GM12874 (cell line): ENCODE results near the gene CREB5.

Source experiments
- TF ChIP-seq, protein P1 (sequence below): IDR thresholded peaks from 2 replicates; pipeline ENCODE4 v1.5.1; 2011; ENCODE audit warnings: low read depth, mild to moderate bottlenecking, control low read depth, low read length, moderate library complexity; ENCODE audit not compliant: insufficient read depth

Gene CREB5

DNA sequence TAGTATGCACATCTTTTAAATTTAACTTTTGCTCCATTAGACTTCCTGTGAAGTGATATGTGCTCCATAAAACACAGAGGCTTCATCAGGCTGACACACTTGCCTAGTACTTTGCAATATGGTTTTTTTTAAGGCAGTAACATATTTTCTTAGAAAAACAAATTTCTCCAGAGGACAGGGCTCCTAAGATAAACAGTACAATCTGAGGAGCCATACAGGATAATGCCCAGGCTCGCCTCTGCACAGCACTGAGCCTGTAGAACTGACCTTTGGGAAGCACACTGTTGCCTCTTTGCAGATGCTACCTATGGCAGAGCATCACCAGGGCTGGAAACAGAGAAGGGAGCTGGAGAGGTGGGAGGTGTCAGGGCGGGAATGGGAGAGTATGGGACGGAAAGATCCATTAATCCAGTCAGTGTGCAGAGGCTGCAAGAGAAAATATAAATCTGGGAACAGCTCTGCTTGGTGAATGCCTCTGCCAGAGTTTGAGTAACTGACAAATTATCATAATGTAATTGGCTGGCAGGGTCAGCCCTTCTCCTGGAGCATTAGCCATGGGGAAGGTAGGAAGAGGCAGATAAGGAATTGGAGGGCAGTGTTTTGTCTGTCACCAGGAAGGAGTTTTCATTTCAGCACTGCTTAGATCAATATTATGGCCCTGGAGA, 132.3 kb downstream of the CREB5 start:
- TF ChIP-seq, protein P1, sequence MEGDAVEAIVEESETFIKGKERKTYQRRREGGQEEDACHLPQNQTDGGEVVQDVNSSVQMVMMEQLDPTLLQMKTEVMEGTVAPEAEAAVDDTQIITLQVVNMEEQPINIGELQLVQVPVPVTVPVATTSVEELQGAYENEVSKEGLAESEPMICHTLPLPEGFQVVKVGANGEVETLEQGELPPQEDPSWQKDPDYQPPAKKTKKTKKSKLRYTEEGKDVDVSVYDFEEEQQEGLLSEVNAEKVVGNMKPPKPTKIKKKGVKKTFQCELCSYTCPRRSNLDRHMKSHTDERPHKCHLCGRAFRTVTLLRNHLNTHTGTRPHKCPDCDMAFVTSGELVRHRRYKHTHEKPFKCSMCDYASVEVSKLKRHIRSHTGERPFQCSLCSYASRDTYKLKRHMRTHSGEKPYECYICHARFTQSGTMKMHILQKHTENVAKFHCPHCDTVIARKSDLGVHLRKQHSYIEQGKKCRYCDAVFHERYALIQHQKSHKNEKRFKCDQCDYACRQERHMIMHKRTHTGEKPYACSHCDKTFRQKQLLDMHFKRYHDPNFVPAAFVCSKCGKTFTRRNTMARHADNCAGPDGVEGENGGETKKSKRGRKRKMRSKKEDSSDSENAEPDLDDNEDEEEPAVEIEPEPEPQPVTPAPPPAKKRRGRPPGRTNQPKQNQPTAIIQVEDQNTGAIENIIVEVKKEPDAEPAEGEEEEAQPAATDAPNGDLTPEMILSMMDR: no peak

DNA sequence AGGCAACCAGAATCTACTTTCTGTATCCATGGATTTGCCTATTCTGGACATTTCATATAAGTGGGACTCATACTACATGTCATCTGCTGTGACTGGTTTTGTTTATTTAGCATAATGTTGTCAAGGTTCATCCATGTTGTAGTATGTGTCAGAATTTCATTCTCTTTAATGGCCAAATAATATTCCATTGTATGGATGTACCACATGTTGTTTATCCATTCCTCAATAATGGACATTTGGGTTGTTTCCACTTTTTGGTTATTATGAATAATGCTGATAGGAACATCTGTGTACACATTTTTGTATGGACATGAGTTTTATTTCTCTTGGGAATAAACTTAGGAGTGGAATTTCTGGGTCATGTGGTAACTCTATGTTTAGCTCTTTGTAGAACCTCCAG, 133.7 kb downstream of the CREB5 start:
- TF ChIP-seq, protein P1: no peak

DNA sequence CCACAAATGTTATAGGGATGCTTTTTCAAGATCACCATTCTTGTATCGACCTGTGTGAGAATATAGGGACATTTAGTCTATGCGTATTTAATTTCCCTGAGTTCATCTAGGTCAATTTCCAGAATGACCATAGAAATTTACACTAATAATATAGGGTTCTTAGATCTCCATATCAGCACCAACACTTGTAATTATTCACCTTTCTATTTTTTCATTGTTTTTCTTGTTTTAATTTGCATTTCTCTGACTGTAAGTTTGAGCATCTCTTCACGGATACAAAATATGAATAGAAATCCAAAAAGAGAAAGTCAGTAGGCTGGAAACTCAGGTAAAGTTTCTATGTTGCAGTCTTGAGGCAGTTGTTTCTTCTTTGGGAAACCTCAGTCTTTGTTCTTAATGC, 134.8 kb downstream of the CREB5 start:
- TF ChIP-seq, protein P1: no peak

DNA sequence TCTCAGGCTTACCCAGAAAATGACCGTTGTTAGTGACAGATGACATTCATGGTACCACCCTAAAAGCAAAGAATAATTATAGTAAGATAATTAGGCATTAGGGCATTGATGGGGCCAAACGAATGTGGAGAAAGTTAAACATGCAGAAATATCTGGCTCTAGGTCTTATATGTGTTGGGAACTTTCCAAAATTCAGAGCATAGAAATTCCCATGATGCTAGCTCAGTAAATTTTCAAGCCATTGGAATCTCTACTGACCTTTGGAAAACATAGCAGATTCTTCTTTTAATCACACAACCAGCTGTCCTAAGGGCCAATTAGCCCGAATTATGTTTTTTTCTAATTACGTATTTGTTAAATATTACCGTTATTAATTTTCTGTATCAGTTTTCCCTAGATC, 136.1 kb downstream of the CREB5 start:
- TF ChIP-seq, protein P1: no peak

DNA sequence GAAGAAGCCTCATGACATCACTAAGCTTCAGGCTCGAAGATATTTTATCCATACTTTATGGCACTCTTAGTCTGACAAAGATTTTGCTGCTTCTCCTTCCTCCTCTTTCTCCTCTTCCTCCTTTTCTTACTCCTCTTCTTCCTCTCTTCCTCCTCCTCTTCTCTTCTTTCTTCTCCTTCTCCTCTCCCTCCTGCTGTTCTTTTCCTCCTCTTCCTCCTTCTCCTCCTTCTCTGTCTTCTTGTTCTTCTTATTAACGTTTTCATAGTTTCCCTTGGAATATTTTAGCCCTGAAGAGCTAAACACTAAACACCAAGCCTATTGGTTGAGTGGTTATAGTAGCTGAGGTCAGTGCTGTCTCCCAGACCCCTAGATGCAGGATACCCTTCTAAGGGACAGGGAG, 137.7 kb downstream of the CREB5 start:
- TF ChIP-seq, protein P1: no peak

DNA sequence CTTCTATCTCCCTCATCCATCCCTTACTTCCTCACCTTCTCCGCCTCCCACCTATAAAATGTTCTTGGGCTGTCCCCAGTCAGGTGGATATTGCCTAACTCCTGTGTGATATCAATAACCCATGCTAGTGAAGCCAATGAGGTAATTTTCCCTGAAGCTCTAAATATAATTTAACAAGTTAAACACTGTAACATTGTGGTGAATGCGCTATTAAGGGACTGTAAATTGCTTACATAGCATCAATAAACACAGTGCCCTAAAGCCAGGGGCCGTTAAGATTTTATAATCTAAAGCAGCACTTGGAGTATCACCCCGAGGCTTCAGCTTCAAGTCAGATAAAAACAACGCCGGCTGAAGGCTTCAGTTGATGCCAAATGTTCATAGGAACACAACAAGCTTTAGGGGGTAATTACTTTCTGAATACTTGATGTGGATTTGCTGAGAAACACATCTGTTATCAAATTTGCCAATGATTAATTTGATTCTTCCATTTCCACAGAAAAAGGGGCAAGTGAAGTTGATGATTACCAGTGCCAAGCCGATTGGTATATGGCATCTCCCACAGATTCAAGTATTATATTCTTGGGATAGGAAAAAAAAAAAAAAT, 138.4 kb downstream of the CREB5 start:
- TF ChIP-seq, protein P1: no peak

DNA sequence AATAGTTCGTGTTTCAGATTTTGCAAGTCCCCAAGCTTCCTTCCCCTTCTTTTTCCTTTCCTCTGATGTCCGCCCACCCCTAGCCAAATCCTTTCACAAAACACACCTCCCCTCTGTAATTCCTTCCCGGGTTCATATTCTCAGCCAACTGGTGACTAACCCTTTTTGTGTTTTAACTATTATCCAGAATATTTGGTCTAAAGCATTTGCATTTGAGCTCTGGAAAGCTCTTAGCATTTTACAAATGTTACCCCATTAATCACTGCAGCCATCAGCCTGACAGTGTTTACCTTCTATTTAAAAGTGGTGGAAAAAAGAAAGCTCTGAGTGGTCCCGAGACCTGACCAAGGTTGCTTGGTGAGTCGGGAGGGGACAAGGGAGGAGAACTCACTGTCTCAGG, 139.0 kb downstream of the CREB5 start:
- TF ChIP-seq, protein P1: no peak
